Prostate gland (tissue), 2 donors: ENCODE results near the gene PTPRO.

Experiments used
- CTCF ChIP-seq, 4 experiments: fragments of 200-600 bp in 2 of 4; fragments of 450-650 bp in 2 of 4; sonication (generic) in 2 of 4; IDR thresholded peaks; 1 replicate in 3 of 4; 2 replicates in 1 of 4; pipeline ENCODE4 v1.5.1; 2016 to 2019; ENCODE audit warnings: antibody characterized with exemption in 4 of 4, mild to moderate bottlenecking in 2 of 4, moderate library complexity in 2 of 4
- POLR2AphosphoS5 ChIP-seq: sonication (generic); formaldehyde crosslinking; IDR thresholded peaks from one replicate; pipeline ENCODE4 v1.6.1; 2017; ENCODE audit warnings: antibody characterized with exemption

GRCh38 chr12:15404485-15404884 is 82.2 kb downstream of the PTPRO start:
- no peak for TF ChIP-seq CTCF (IDR thresholded peaks at IDR 0.05)
- no peak for TF ChIP-seq POLR2AphosphoS5
